Measurements from ENCODE around the gene LRRN2. TPM values are rescaled to one million over a fixed set of nuclear protein-coding genes. Genes with fewer than 3 reads are reported as not detected.

The LRRN2 gene
- total and polyA plus RNA-seq, 9 of the 15 experiments (the other 6 are each of a cell fraction or from before 2014, with no cell fraction given), result 0.05 TPM; not detected in 8

- TF ChIP-seq, protein P1, sequence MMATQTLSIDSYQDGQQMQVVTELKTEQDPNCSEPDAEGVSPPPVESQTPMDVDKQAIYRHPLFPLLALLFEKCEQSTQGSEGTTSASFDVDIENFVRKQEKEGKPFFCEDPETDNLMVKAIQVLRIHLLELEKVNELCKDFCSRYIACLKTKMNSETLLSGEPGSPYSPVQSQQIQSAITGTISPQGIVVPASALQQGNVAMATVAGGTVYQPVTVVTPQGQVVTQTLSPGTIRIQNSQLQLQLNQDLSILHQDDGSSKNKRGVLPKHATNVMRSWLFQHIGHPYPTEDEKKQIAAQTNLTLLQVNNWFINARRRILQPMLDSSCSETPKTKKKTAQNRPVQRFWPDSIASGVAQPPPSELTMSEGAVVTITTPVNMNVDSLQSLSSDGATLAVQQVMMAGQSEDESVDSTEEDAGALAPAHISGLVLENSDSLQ (IDR thresholded peaks at IDR 0.05), result 0 out of 2 replicates have a peak, but pooled peaks have one; percentile 8
- TF ChIP-seq ZNF75A (CRISPR knock-in tag; IDR thresholded peaks at IDR 0.05), result no peak
- no peak for TF ChIP-seq CBFB (CRISPR knock-in tag; IDR thresholded peaks at IDR 0.05)
- no peak for TF ChIP-seq TCFL5 (CRISPR knock-in tag; conservative IDR thresholded peaks at IDR 0.05)
- TF ChIP-seq MYC (IDR thresholded peaks at IDR 0.05; ENCODE audit: low read depth, low read length), result no peak; the same call in 1 of the 2 replicates
- peak; percentile 52; the same call in 1 of the 2 replicates for TF ChIP-seq MYC (CRISPR knock-in tag; IDR thresholded peaks at IDR 0.05; ENCODE audit: borderline replicate concordance, low read depth)
- no peak for TF ChIP-seq ZNF239 (CRISPR knock-in tag; IDR thresholded peaks at IDR 0.05)
- TF ChIP-seq EWSR1 (IDR thresholded peaks at IDR 0.05; ENCODE audit: borderline replicate concordance, low read depth, partially characterized antibody), result no peak
- peak in 1 of 2 experiments; percentile 77; a peak in 2 of 4 replicates for TF ChIP-seq CSDE1 (IDR thresholded peaks at IDR 0.05)
- no peak for TF ChIP-seq SMARCA5 (IDR thresholded peaks at IDR 0.05)
- no peak for TF ChIP-seq POLR3G (IDR thresholded peaks at IDR 0.05; ENCODE audit: extremely low read depth, insufficient read length, insufficient replicate concordance)
- no peak for TF ChIP-seq MTA2 (IDR thresholded peaks at IDR 0.05; ENCODE audit: low read depth)
- TF ChIP-seq ATF2 (CRISPR knock-in tag; IDR thresholded peaks at IDR 0.05), result no peak
- no peak for TF ChIP-seq JUNB (CRISPR knock-in tag; conservative IDR thresholded peaks at IDR 0.05)
- no peak for TF ChIP-seq PURB (CRISPR knock-in tag; IDR thresholded peaks at IDR 0.05; ENCODE audit: low read depth)
- no peak for TF ChIP-seq NFYB (IDR thresholded peaks at IDR 0.05; ENCODE audit: extremely low read depth, insufficient read length)
- peak; percentile 6; the same call in 1 of the 2 replicates for TF ChIP-seq ARID3B (CRISPR knock-in tag; IDR thresholded peaks at IDR 0.05; ENCODE audit: borderline replicate concordance)
- TF ChIP-seq ARID1B (IDR thresholded peaks at IDR 0.05), result no peak
- no peak for TF ChIP-seq HNRNPLL (IDR thresholded peaks at IDR 0.05; ENCODE audit: low read depth, low read length, poor library complexity, severe bottlenecking)
- peak; percentile 56; the same call in 1 of the 2 replicates for TF ChIP-seq RBFOX2 (IDR thresholded peaks at IDR 0.05; ENCODE audit: low read depth, low read length)
- TF ChIP-seq ZNF354B (CRISPR knock-in tag; IDR thresholded peaks at IDR 0.05), result no peak
- no peak for TF ChIP-seq ZNF3 (CRISPR knock-in tag; IDR thresholded peaks at IDR 0.05)
These were observed 21.4 kb upstream of the LRRN2 start (continued) for GRCh38 chr1:204706838-204707509.

Measured in K562 (cell line).